Right lobe of liver (tissue), 4 donors: Measurements from ENCODE around the gene CLNK.

ENCODE experiments used
- POLR2A ChIP-seq: fragments of 450-650 bp; IDR thresholded peaks from one replicate; pipeline ENCODE4 v1.6.1; 2017; ENCODE audit warnings: antibody characterized with exemption, mild to moderate bottlenecking
- TF ChIP-seq, protein P1 (sequence below), 4 donors: fragments of 200-600 bp in 3 of 4; fragments of 450-650 bp in 1 of 4; IDR thresholded peaks; one replicate each; pipeline versions ENCODE4 v1.5.1 to v1.8.0; 2016 to 2022; ENCODE audit warnings: antibody characterized with exemption in 4 of 4, mild to moderate bottlenecking in 2 of 4
- donor health status: DM: no; HTN: no; CAD: no.
- donor health status: DM: no; HTN: no; CAD: no.
- donor health status: DM: no; HTN: yes; CAD: no.

DNA sequence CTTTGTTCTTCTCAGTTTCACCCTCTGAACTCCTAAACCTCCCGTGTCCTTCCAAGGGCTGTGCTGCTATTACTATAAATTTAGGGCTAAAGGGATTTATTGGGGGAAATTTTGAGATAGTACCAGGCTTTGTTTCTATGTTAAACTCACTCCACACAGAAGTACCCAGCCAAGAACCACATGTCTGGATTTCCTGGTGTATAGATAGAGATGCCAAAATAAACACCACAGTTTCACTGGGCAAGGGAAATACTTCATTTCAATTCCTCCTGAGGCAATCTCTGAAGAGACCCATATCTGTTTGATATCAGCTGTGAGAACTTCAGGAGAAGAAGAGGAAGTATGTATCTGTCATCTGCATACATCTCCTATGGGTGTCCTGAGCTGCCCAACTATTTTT lies 21.7 kb upstream of the CLNK start:
- TF ChIP-seq, protein P1, sequence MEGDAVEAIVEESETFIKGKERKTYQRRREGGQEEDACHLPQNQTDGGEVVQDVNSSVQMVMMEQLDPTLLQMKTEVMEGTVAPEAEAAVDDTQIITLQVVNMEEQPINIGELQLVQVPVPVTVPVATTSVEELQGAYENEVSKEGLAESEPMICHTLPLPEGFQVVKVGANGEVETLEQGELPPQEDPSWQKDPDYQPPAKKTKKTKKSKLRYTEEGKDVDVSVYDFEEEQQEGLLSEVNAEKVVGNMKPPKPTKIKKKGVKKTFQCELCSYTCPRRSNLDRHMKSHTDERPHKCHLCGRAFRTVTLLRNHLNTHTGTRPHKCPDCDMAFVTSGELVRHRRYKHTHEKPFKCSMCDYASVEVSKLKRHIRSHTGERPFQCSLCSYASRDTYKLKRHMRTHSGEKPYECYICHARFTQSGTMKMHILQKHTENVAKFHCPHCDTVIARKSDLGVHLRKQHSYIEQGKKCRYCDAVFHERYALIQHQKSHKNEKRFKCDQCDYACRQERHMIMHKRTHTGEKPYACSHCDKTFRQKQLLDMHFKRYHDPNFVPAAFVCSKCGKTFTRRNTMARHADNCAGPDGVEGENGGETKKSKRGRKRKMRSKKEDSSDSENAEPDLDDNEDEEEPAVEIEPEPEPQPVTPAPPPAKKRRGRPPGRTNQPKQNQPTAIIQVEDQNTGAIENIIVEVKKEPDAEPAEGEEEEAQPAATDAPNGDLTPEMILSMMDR (IDR thresholded peaks at IDR 0.05): no peak
- TF ChIP-seq POLR2A: no peak
